HepG2 (cell line): ENCODE measurements around the gene ATG7. TPM values are rescaled to one million over a fixed set of nuclear protein-coding genes. Genes with fewer than 3 reads are reported as not detected.

ENCODE experiments used
- ATAC-seq: fragments of 200-7000 bp; cut with Tn5 transposase; 3 replicates; pipeline ENCODE4 v1.9.1; 2020; ENCODE audit warnings: mild to moderate bottlenecking, moderate library complexity
- BruUV-seq: library from RNA; stranded (reverse); fragments of 400-500 nt; replicated peaks from 2 replicates; lab custom pipeline; 2021; lab: Mats Ljungman, UMichigan
- CTCF ChIA-PET: fragments of 300-600 bp; formaldehyde crosslinking; extraction: SDS; loops from one replicate; lab custom pipeline; 2021; ENCODE audit warnings: low total read pairs, inconsistent platforms, low intra/inter-chr PET ratio; lab: Yijun Ruan, JAX
- POLR2A ChIA-PET: fragments of 350-600 bp; sonication (Branson Sonifier 250); formaldehyde crosslinking; loops from one replicate; lab custom pipeline; 2020; ENCODE audit warnings: antibody characterized with exemption, inconsistent platforms; lab: Yijun Ruan, JAX
- DNase-seq: peaks from one replicate; pipeline ENCODE4 v3.0.0-alpha.2; 2015; ENCODE audit warnings: low spot score
- FAIRE-seq: peaks from 3 replicates; lab custom pipeline; 2011; peaks lifted over from hg19 to GRCh38; lab: Jason Lieb, UNC
- H2AFZ ChIP-seq: one replicate; pipeline ENCODE4 v1.6.1; 2011; ENCODE audit warnings: low read length, inconsistent platforms
- H3K27ac ChIP-seq: fragments of 300-600 bp; 3 replicates; pipeline ENCODE4 v1.8.0; 2011; ENCODE audit warnings: mixed run types, mild to moderate bottlenecking, mixed read lengths, low read length, inconsistent platforms; ENCODE audit not compliant: insufficient read depth; ENCODE audit errors: extremely low read length
- H3K27me3 ChIP-seq, 2 experiments: fragments of 200-600 bp in 1 of 2; 2 replicates in 1 of 2; 3 replicates in 1 of 2; pipeline versions ENCODE4 v1.6.0 to v1.8.0; 2011; ENCODE audit warnings: low read length in 2 of 2, mild to moderate bottlenecking in 2 of 2, moderate library complexity in 2 of 2, inconsistent platforms in 1 of 2; ENCODE audit not compliant: insufficient read depth in 2 of 2, control insufficient read depth in 1 of 2
- H3K36me3 ChIP-seq, 2 experiments: fragments of 200-600 bp in 1 of 2; replicated peaks in 1 of 2; 2 replicates in 1 of 2; 3 replicates in 1 of 2; pipeline versions ENCODE4 v1.5.1 to v1.8.0; 2011; ENCODE audit warnings: low read length in 2 of 2, inconsistent platforms in 1 of 2; ENCODE audit not compliant: insufficient read depth in 2 of 2, control insufficient read depth in 1 of 2
- H3K4me1 ChIP-seq: 2 replicates; pipeline ENCODE4 v1.5.1; 2012; ENCODE audit warnings: low read length, inconsistent platforms; ENCODE audit not compliant: insufficient read depth
- H3K4me2 ChIP-seq: 2 replicates; pipeline ENCODE4 v1.6.0; 2011; ENCODE audit warnings: low read depth, low read length, inconsistent platforms
- H3K4me3 ChIP-seq, 3 experiments: fragments of 200-600 bp in 1 of 3; sonication (generic), shearing (Covaris generic) in 1 of 3; replicated peaks in 1 of 3; 2 replicates each; pipeline ENCODE4 v1.5.1; 2011 to 2016; ENCODE audit warnings: low read length in 3 of 3, inconsistent platforms in 2 of 3, low read depth in 2 of 3, mild to moderate bottlenecking in 2 of 3, control low read depth in 1 of 3, mixed read lengths in 1 of 3; ENCODE audit not compliant: insufficient read depth in 1 of 3
- H3K79me2 ChIP-seq: one replicate; pipeline ENCODE4 v1.6.1; 2011; ENCODE audit warnings: low read length, inconsistent platforms; ENCODE audit not compliant: insufficient read depth
- H3K9ac ChIP-seq: 2 replicates; pipeline ENCODE4 v1.6.0; 2011; ENCODE audit warnings: mild to moderate bottlenecking, low read depth, low read length, inconsistent platforms; ENCODE audit not compliant: insufficient read depth
- H3K9me3 ChIP-seq: 2 replicates; pipeline ENCODE4 v1.5.1; 2012; ENCODE audit warnings: mild to moderate bottlenecking, low read length
- H4K20me1 ChIP-seq: 2 replicates; pipeline ENCODE4 v1.6.0; 2011; ENCODE audit warnings: inconsistent platforms, mild to moderate bottlenecking, low read length, moderate library complexity; ENCODE audit not compliant: insufficient read depth
- CEBPB ChIP-seq: IDR thresholded peaks from 2 replicates; pipeline ENCODE4 v1.6.1; 2011; ENCODE audit warnings: low read depth, low read length, improper control_type of control experiment, borderline replicate concordance
- EHMT2 ChIP-seq: fragments of 200-600 bp; sonication (generic); IDR thresholded peaks from 2 replicates; pipeline ENCODE4 v1.7.0; 2017; ENCODE audit warnings: antibody characterized with exemption, low read depth, low read length, borderline replicate concordance
- ETS1 ChIP-seq: sonication (generic); formaldehyde crosslinking; IDR thresholded peaks from 2 replicates; pipeline ENCODE4 v1.4.0; 2020; ENCODE audit warnings: missing genetic modification reagents
- NFYC ChIP-seq: IDR thresholded peaks from 2 replicates; pipeline ENCODE4 v1.6.1; 2016; ENCODE audit warnings: missing genetic modification reagents, missing compliant biosample characterization
- POLR2AphosphoS5 ChIP-seq: IDR thresholded peaks from 2 replicates; pipeline ENCODE4 v1.6.1; 2012; ENCODE audit warnings: low read depth, low read length
- SP5 ChIP-seq: IDR thresholded peaks from 2 replicates; pipeline ENCODE4 v1.6.1; 2016; ENCODE audit warnings: low read depth, borderline replicate concordance
- ZBTB34 ChIP-seq: sonication (generic); formaldehyde crosslinking; IDR thresholded peaks from 2 replicates; pipeline ENCODE4 v1.8.0; 2022; ENCODE audit warnings: mild to moderate bottlenecking, missing genetic modification reagents
- ZBTB39 ChIP-seq: sonication (generic); formaldehyde crosslinking; IDR thresholded peaks from 2 replicates; pipeline ENCODE4 v1.5.0; 2020; ENCODE audit warnings: missing genetic modification reagents
- ZBTB7A ChIP-seq: sonication (generic); formaldehyde crosslinking; IDR thresholded peaks from 2 replicates; pipeline ENCODE4 v1.8.0; 2022; ENCODE audit warnings: mild to moderate bottlenecking, missing genetic modification reagents
- WGBS: methylation state at CpG from one replicate; pipeline ENCODE4 v1.1.6; 2017; ENCODE audit warnings: low lambda C conversion rate; 5-methylcytosine and 5-hydroxymethylcytosine counted together
- in situ Hi-C: cut with HindIII; loops from 2 replicates; pipeline ENCODE4 v1.10.0; 2017; ENCODE audit warnings: low pct_unique_long_range_greater_than_20kb; ENCODE audit not compliant: extremely low pct_ligation_motif_present
- intact Hi-C: fragments of 100-400 bp; cut with micrococcal nuclease; formaldehyde crosslinking; loops from one replicate; pipeline ENCODE4 v1.10.0; 2022; ENCODE audit not compliant: unreplicated experiment
- polyA plus RNA-seq, 8 experiments: library from polyadenylated mRNA; depleted of rRNA in 3 of 8; stranded (reverse) in 7 of 8; unstranded in 1 of 8; fragments of >200 nt; fragmentation: Illumina TruSeq in 4 of 8; extraction: Trizol in 4 of 8; gene quantifications; 2 replicates each; pipeline versions ENCODE4 v1.2.1 to v1.2.3, GENCODE V29; 2011 to 2016; ENCODE audit warnings: low read depth in 4 of 8, missing spikeins in 1 of 8, mixed read lengths in 1 of 8; ENCODE audit not compliant: insufficient read depth in 1 of 8
- total RNA-seq, 5 experiments: library from RNA; depleted of rRNA; stranded (reverse); fragments of >200 nt; fragmentation: Illumina TruSeq; extraction: Trizol; gene quantifications; 2 replicates each; pipeline ENCODE4 v1.2.3, GENCODE V29; 2016; ENCODE audit warnings: low read depth in 1 of 5

ATG7 gene
- total and polyA plus RNA-seq, 2 of the 13 experiments (the other 11 are each of a cell fraction or from before 2014, with no cell fraction given) = 7.8 to 22.1 TPM

- TF ChIP-seq ZBTB39 (no peak), ZBTB7A (CRISPR knock-in tag) (no peak)
Measured at GRCh38 chr3:11273891-11274291, 1.7 kb downstream of the ATG7 start (continued).

- in situ Hi-C loops (no loop called here), intact Hi-C loops (no loop called here)
- peaks cover 18% of the 10 kb centered on the region for H3K79me2 ChIP-seq
- no peaks in the 10 kb centered on the region; a peak in 1 of 5 replicates for H3K27me3 ChIP-seq
- H2AFZ ChIP-seq = no peak overlapping the region
- CTCF ChIA-PET = no interaction called here
- POLR2A ChIA-PET = interaction anchor here (2.1 kb wide), 1 partner anchor 13 kb away, joined by 4 read pairs; no protein-coding TSS in a partner anchor
- ATAC-seq = no peak
- H3K36me3 ChIP-seq = no peaks in the 10 kb centered on the region
- no TSS peak for BruUV-seq
- H3K4me2 ChIP-seq = no peak overlapping the region
- H3K4me3 ChIP-seq = no peak overlapping the region
- no peaks in the 10 kb centered on the region for H3K9me3 ChIP-seq
- H3K4me1 ChIP-seq = peaks cover 32% of the 10 kb centered on the region
- no peak overlapping the region for H3K27ac ChIP-seq
- no peak overlapping the region for H3K9ac ChIP-seq
- no peak for TF ChIP-seq ZBTB34 (CRISPR knock-in tag)
- TF ChIP-seq NFYC (CRISPR knock-in tag) = no peak
- TF ChIP-seq EHMT2 = no peak
- TF ChIP-seq SP5 (CRISPR knock-in tag) = no peak
- no peak for TF ChIP-seq CEBPB
- TF ChIP-seq POLR2AphosphoS5 = no peak
- no peak for TF ChIP-seq ETS1 (CRISPR knock-in tag)
- no peak for DNase-seq
- 95% methylated on average over 6 of the region's 6 CpGs for WGBS
- no peak for FAIRE-seq
- no peaks in the 10 kb centered on the region for H4K20me1 ChIP-seq
Measured at GRCh38 chr3:11274566-11275142, 2.5 kb downstream of the ATG7 start.
